ENCODE data around the gene QSER1.
"Not testable (repeated sequence)": the region's sequence is repeated elsewhere in the genome, so short reads cannot be mapped to it uniquely, and the experiment has no call there.

Gene QSER1

GRCh38 chr11:33001751-33002542 is 109.3 kb downstream of the QSER1 start:
- no peak for DNase-seq

GRCh38 chr11:33005175-33005574 is 112.6 kb downstream of the QSER1 start:
- DNase-seq = no peak

GRCh38 chr11:33006010-33006409 is 113.4 kb downstream of the QSER1 start:
- DNase-seq = no peak

- DNase-seq = no peak
Observed at GRCh38 chr11:33013755-33014154, 121.1 kb downstream of the QSER1 start.

GRCh38 chr11:33015621-33016551 is 123.3 kb downstream of the QSER1 start, which contains the start of gene DEPDC7:
Gene DEPDC7 (plus strand): TSS chr11:33015878. CDS start chr11:33015956, 78 bp downstream.
- DNase-seq = peak; percentile 94 to 97 (median 95)

- no peak for DNase-seq
Observed at GRCh38 chr11:33016654-33017053, 124.0 kb downstream of the QSER1 start.

- no peak for DNase-seq
Observed at GRCh38 chr11:33017478-33017877, 124.9 kb downstream of the QSER1 start.

GRCh38 chr11:33017965-33018364 is 125.4 kb downstream of the QSER1 start:
- DNase-seq = no peak

GRCh38 chr11:33018840-33019239 is 126.2 kb downstream of the QSER1 start:
- DNase-seq = no peak

GRCh38 chr11:33021501-33021900 is 128.9 kb downstream of the QSER1 start:
- DNase-seq = peak in 1 of 3 experiments; percentile 27

- no peak for DNase-seq
Observed at GRCh38 chr11:33021937-33022336, 129.3 kb downstream of the QSER1 start.

- no peak for DNase-seq
Observed at GRCh38 chr11:33025339-33025722, 132.7 kb downstream of the QSER1 start.

- no peak for DNase-seq
Observed at GRCh38 chr11:33027233-33027632, 134.6 kb downstream of the QSER1 start.

- DNase-seq = no peak
Observed at GRCh38 chr11:33027846-33028536, 135.4 kb downstream of the QSER1 start.

GRCh38 chr11:33028537-33028914 is 135.9 kb downstream of the QSER1 start:
- no peak for DNase-seq

GRCh38 chr11:33029218-33029617 is 136.6 kb downstream of the QSER1 start:
- not testable (repeated sequence) for DNase-seq

All from NCI-H1417 (cell line).